Keratinocyte (primary cell): ENCODE results near the gene GPX7.

Experiments
- EZH2 ChIP-seq: IDR thresholded peaks from one replicate; pipeline ENCODE4 v1.6.1; 2012; ENCODE audit warnings: inconsistent platforms, mild to moderate bottlenecking, low read length, moderate library complexity
- TF ChIP-seq, protein P1 (sequence below), 3 experiments: IDR thresholded peaks in 1 of 3; conservative IDR thresholded peaks in 1 of 3; optimal IDR thresholded peaks in 1 of 3; 2 replicates in 2 of 3; 3 replicates in 1 of 3; pipeline versions ENCODE3 to v1.5.1; 2011; ENCODE audit warnings: low read length in 3 of 3, mild to moderate bottlenecking in 3 of 3, moderate library complexity in 2 of 3, control low read depth in 1 of 3, inconsistent platforms in 1 of 3; ENCODE audit not compliant: insufficient read depth in 2 of 3; ENCODE audit errors: extremely low read depth in 1 of 3

DNA sequence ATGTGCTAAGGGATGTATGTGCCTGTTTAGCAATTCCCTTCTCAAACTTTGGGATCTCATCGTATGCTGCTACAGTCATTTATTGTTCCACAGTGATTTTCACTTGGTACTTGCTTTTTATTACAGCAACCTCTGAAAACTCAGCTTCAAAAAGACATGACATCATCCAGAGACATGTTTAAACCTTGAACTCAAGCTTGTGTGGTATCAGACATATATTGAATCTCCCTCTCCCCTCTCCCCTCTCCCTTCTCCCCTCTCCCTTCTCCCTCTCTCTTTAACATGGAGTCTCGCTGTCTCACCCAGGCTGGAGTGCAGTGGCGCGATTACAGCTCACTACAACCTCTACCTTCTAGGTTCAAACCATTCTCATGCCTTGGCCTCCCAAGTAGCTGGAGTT is 29.8 kb upstream of the GPX7 start:
- TF ChIP-seq, protein P1, sequence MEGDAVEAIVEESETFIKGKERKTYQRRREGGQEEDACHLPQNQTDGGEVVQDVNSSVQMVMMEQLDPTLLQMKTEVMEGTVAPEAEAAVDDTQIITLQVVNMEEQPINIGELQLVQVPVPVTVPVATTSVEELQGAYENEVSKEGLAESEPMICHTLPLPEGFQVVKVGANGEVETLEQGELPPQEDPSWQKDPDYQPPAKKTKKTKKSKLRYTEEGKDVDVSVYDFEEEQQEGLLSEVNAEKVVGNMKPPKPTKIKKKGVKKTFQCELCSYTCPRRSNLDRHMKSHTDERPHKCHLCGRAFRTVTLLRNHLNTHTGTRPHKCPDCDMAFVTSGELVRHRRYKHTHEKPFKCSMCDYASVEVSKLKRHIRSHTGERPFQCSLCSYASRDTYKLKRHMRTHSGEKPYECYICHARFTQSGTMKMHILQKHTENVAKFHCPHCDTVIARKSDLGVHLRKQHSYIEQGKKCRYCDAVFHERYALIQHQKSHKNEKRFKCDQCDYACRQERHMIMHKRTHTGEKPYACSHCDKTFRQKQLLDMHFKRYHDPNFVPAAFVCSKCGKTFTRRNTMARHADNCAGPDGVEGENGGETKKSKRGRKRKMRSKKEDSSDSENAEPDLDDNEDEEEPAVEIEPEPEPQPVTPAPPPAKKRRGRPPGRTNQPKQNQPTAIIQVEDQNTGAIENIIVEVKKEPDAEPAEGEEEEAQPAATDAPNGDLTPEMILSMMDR (optimal IDR thresholded peaks at IDR 0.05 in 1 of 3, IDR thresholded peaks at IDR 0.05 in 1 of 3, conservative IDR thresholded peaks at IDR 0.05 in 1 of 3; ENCODE audit: extremely low read depth in 1 of 3, insufficient read depth in 2 of 3, low read length in 3 of 3): no peak
- no peak for TF ChIP-seq EZH2
